ENCODE measurements around the gene DYRK1A.

DYRK1A gene

GRCh38 chr21:37530901-37531351 is 164.4 kb downstream of the DYRK1A start:
- POLR2A ChIA-PET (ENCODE audit: low non-redundant PET), result no interaction called here
- no peak for DNase-seq (ENCODE audit: low spot score)
- TF ChIP-seq CTCF (conservative IDR thresholded peaks at IDR 0.05; ENCODE audit: low read depth), result no peak
- peak overlapping the region; percentile 61 for H3K27ac ChIP-seq
- CTCF ChIA-PET, result no interaction called here

- POLR2A ChIA-PET (ENCODE audit: low non-redundant PET), result no interaction called here
- peak overlapping the region; percentile 61 for H3K27ac ChIP-seq
- no peak for TF ChIP-seq CTCF (conservative IDR thresholded peaks at IDR 0.05; ENCODE audit: low read depth)
- CTCF ChIA-PET, result no interaction called here
- no peak for DNase-seq (ENCODE audit: low spot score)
Observed at GRCh38 chr21:37531431-37531932, 164.9 kb downstream of the DYRK1A start.

- H3K27ac ChIP-seq, result peak overlapping the region; percentile 62
- no peak for TF ChIP-seq CTCF (conservative IDR thresholded peaks at IDR 0.05; ENCODE audit: low read depth)
- ChIA-PET POLR2A (ENCODE audit: low non-redundant PET) (no interaction called here), CTCF (interaction anchor here (0.6 to 1.6 kb wide), 3 partner anchors 31 to 1014 kb away, joined by 3 to 4 read pairs (median 3); no protein-coding TSS in a partner anchor)
- peak; percentile 85 for DNase-seq (ENCODE audit: low spot score)
Observed at GRCh38 chr21:37532868-37533780, 166.6 kb downstream of the DYRK1A start.

GRCh38 chr21:37534431-37534830 is 167.9 kb downstream of the DYRK1A start:
- no peak overlapping the region for H3K27ac ChIP-seq
- DNase-seq (ENCODE audit: low spot score), result no peak
- CTCF ChIA-PET, result interaction anchor here (0.6 kb wide), 1 partner anchor 85 kb away, joined by 3 read pairs; no protein-coding TSS in a partner anchor
- TF ChIP-seq CTCF (conservative IDR thresholded peaks at IDR 0.05; ENCODE audit: low read depth), result no peak
- POLR2A ChIA-PET (ENCODE audit: low non-redundant PET), result no interaction called here

- H3K27ac ChIP-seq, result no peak overlapping the region
- POLR2A ChIA-PET (ENCODE audit: low non-redundant PET), result no interaction called here
- no peak for DNase-seq (ENCODE audit: low spot score)
- no peak for TF ChIP-seq CTCF (conservative IDR thresholded peaks at IDR 0.05; ENCODE audit: low read depth)
- CTCF ChIA-PET, result interaction anchor here (0.6 kb wide), 1 partner anchor 86 kb away, joined by 3 read pairs; no protein-coding TSS in a partner anchor
Observed at GRCh38 chr21:37535130-37535529, 168.6 kb downstream of the DYRK1A start.

- ChIA-PET POLR2A (ENCODE audit: low non-redundant PET) (no interaction called here), CTCF (no interaction called here)
- no peak for DNase-seq (ENCODE audit: low spot score)
- no peak for TF ChIP-seq CTCF (conservative IDR thresholded peaks at IDR 0.05; ENCODE audit: low read depth)
- H3K27ac ChIP-seq, result no peak overlapping the region
Observed at GRCh38 chr21:37535672-37536071, 169.1 kb downstream of the DYRK1A start.

All from RWPE1 (cell line).